ENCODE results near the gene PLIN1. TPM values are rescaled to one million over a fixed set of nuclear protein-coding genes. Genes with fewer than 3 reads are reported as not detected.

The PLIN1 gene
- total and polyA plus RNA-seq, 2 of the 4 experiments (the other 2 are of a cell fraction): under 0.01 to 0.07 TPM

DNA sequence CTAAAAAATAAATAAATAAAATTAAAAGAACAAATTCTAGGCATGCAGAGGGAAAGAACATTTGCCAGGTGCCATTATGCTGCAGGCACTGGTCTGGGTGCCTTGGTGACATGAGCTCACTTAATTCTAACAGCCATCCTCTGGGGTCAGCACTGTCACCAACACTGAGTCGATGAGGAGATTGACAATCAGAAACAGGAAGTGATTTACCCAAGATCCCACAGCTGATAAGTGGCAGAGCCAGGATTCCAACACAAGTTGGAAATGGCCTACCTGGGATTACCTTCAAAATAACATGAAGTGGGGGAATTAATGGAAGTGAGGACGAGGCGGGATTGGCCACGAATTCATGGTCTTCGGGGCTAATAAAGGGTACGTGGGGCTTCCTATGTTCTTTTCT is 3.6 kb downstream of the PLIN1 start:
- Histone ChIP-seq H3K4ac (ENCODE audit: low read depth, low read length) (no peak overlapping the region), H4K8ac (ENCODE audit: low read depth in 2 of 2, low read length in 2 of 2) (no peak overlapping the region), H4K5ac (ENCODE audit: low read depth, low read length) (no peak overlapping the region), H3K27ac (ENCODE audit: insufficient read depth, low read length) (no peak overlapping the region), H3K27me3 (ENCODE audit: control insufficient read depth, insufficient read depth, low read length) (no peaks in the 10 kb centered on the region), H3K4me2 (ENCODE audit: low read depth, low read length) (no peak overlapping the region), H3K4me3 (ENCODE audit: insufficient read depth, low read depth, low read length) (no peak overlapping the region), H3K4me1 (ENCODE audit: control insufficient read depth, insufficient read depth, low read length) (peaks cover under 1% of the 10 kb centered on the region; the same call in 1 of the 2 replicates), H3K14ac (replicated peaks; ENCODE audit: low read depth, low read length) (no peak overlapping the region), H3K79me1 (ENCODE audit: low read depth in 1 of 2, low read length in 2 of 2) (no peaks in the 10 kb centered on the region), H2AK5ac (ENCODE audit: low read depth, low read length) (no peak overlapping the region), H3K36me3 (ENCODE audit: control insufficient read depth, insufficient read depth, low read length) (no peaks in the 10 kb centered on the region), H2BK5ac (ENCODE audit: low read depth, low read length, poor library complexity, severe bottlenecking) (no peak overlapping the region), H4K20me1 (ENCODE audit: insufficient read depth, low read length) (no peaks in the 10 kb centered on the region), H2BK20ac (ENCODE audit: low read depth, low read length) (no peak overlapping the region), H2AFZ (replicated peaks; ENCODE audit: low read length, poor library complexity) (no peak overlapping the region), H3K9ac (ENCODE audit: low read depth, low read length) (no peak overlapping the region), H3K23ac (ENCODE audit: low read depth, low read length) (no peak overlapping the region), H3K9me3 (ENCODE audit: control insufficient read depth, insufficient read depth, low read length) (no peaks in the 10 kb centered on the region), H3K9me1 (ENCODE audit: insufficient read depth, low read length) (0 out of 2 replicates have a peak, but pooled peaks cover 5% of the 10 kb centered on the region), H2BK15ac (ENCODE audit: low read depth, low read length) (no peak overlapping the region), H2BK120ac (ENCODE audit: low read depth, low read length) (no peak overlapping the region), H2AK9ac (replicated peaks; ENCODE audit: low read depth, low read length, poor library complexity) (no peak overlapping the region), H3K18ac (ENCODE audit: low read depth, low read length) (no peak overlapping the region), H4K91ac (ENCODE audit: insufficient read depth, low read depth, low read length) (no peak overlapping the region), H3K56ac (ENCODE audit: extremely low read depth, insufficient read depth, low read length) (no peak overlapping the region)
- no CpG with 5 or more reads among the region's 6 CpGs for WGBS, 2 experiments (ENCODE audit: extremely low coverage in 2 of 2, insufficient read length in 1 of 2)
- dilution Hi-C loops (cut with HindIII; ENCODE audit: low sequenced_read_pairs, unreplicated experiment): no loop called here
- no peak for ATAC-seq (ENCODE audit: low read depth)
- CTCF ChIA-PET: interaction anchor here (0.6 kb wide), 1 partner anchor 281 kb away, joined by 4 read pairs; no protein-coding TSS in a partner anchor
- no peak for DNase-seq
- in situ Hi-C loops (cut with MboI; ENCODE audit: low sequenced_read_pairs): no loop called here
- TF ChIP-seq MAZ (IDR thresholded peaks at IDR 0.05; ENCODE audit: borderline replicate concordance, low read depth, low read length) (no peak), RCOR1 (IDR thresholded peaks at IDR 0.05; ENCODE audit: insufficient replicate concordance, low read length) (no peak), MXI1 (IDR thresholded peaks at IDR 0.05; ENCODE audit: borderline replicate concordance, low read depth, low read length) (no peak), NFE2L2 (IDR thresholded peaks at IDR 0.05; ENCODE audit: low read depth, low read length) (no peak), CHD1 (IDR thresholded peaks at IDR 0.05; ENCODE audit: low read depth, low read length) (no peak), CEBPB (IDR thresholded peaks at IDR 0.05; ENCODE audit: low read depth, low read length) (no peak), RFX5 (IDR thresholded peaks at IDR 0.05; ENCODE audit: low read depth, low read length) (no peak), FOS (IDR thresholded peaks at IDR 0.05; ENCODE audit: low read depth, low read length) (no peak), MAFK (IDR thresholded peaks at IDR 0.05; ENCODE audit: low read depth, low read length) (no peak), SMC3 (IDR thresholded peaks at IDR 0.05; ENCODE audit: low read depth, low read length) (no peak), BHLHE40 (IDR thresholded peaks at IDR 0.05; ENCODE audit: low read depth, low read length) (no peak), RAD21 (IDR thresholded peaks at IDR 0.05; ENCODE audit: low read length) (no peak), POLR2A (IDR thresholded peaks at IDR 0.05; ENCODE audit: low read depth, low read length) (no peak)
- TF ChIP-seq, protein P1, sequence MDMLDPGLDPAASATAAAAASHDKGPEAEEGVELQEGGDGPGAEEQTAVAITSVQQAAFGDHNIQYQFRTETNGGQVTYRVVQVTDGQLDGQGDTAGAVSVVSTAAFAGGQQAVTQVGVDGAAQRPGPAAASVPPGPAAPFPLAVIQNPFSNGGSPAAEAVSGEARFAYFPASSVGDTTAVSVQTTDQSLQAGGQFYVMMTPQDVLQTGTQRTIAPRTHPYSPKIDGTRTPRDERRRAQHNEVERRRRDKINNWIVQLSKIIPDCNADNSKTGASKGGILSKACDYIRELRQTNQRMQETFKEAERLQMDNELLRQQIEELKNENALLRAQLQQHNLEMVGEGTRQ (IDR thresholded peaks at IDR 0.05; ENCODE audit: low read depth, low read length): no peak
- TF ChIP-seq, protein P2, sequence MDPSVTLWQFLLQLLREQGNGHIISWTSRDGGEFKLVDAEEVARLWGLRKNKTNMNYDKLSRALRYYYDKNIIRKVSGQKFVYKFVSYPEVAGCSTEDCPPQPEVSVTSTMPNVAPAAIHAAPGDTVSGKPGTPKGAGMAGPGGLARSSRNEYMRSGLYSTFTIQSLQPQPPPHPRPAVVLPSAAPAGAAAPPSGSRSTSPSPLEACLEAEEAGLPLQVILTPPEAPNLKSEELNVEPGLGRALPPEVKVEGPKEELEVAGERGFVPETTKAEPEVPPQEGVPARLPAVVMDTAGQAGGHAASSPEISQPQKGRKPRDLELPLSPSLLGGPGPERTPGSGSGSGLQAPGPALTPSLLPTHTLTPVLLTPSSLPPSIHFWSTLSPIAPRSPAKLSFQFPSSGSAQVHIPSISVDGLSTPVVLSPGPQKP (IDR thresholded peaks at IDR 0.05; ENCODE audit: borderline replicate concordance, low read depth, low read length): no peak
- TF ChIP-seq, protein P3, sequence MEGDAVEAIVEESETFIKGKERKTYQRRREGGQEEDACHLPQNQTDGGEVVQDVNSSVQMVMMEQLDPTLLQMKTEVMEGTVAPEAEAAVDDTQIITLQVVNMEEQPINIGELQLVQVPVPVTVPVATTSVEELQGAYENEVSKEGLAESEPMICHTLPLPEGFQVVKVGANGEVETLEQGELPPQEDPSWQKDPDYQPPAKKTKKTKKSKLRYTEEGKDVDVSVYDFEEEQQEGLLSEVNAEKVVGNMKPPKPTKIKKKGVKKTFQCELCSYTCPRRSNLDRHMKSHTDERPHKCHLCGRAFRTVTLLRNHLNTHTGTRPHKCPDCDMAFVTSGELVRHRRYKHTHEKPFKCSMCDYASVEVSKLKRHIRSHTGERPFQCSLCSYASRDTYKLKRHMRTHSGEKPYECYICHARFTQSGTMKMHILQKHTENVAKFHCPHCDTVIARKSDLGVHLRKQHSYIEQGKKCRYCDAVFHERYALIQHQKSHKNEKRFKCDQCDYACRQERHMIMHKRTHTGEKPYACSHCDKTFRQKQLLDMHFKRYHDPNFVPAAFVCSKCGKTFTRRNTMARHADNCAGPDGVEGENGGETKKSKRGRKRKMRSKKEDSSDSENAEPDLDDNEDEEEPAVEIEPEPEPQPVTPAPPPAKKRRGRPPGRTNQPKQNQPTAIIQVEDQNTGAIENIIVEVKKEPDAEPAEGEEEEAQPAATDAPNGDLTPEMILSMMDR (conservative IDR thresholded peaks at IDR 0.05; ENCODE audit: low read depth, low read length): no peak
- intact Hi-C loops (cut with micrococcal nuclease): no loop called here
- BruUV-seq (replicated peaks): no TSS peak
- POLR2A ChIA-PET (ENCODE audit: unreplicated experiment): no interaction called here

Data from IMR-90 (cell line).